AG04450 (cell line): Measurements from ENCODE around the gene KCNQ5. TPM values are rescaled to one million over a fixed set of nuclear protein-coding genes. Genes with fewer than 3 reads are reported as not detected.
"Not testable (repeated sequence)": the region's sequence is repeated elsewhere in the genome, so short reads cannot be mapped to it uniquely, and the experiment has no call there.

Experiments
- CTCF ChIA-PET: fragments of 300-600, 350-600 bp; formaldehyde crosslinking; extraction: SDS; loops from one replicate; lab custom pipeline; 2022; ENCODE audit warnings: antibody characterized with exemption, inconsistent platforms; lab: Charles Lee
- POLR2A ChIA-PET: fragments of 350-600 bp; formaldehyde crosslinking; extraction: SDS; loops from one replicate; lab custom pipeline; 2021; ENCODE audit warnings: antibody characterized with exemption, inconsistent platforms; lab: Yijun Ruan, JAX
- DNase-seq: peaks from one replicate; pipeline ENCODE4 v3.0.0-alpha.2; 2011; ENCODE audit warnings: low read depth, low spot score
- H3K27ac ChIP-seq: one replicate; pipeline ENCODE4 v1.5.1; 2012; ENCODE audit warnings: low read depth, low read length, control low read depth
- H3K27me3 ChIP-seq: one replicate; pipeline ENCODE4 v1.6.0; 2012; ENCODE audit warnings: low read length; ENCODE audit not compliant: control insufficient read depth, insufficient read depth
- H3K4me3 ChIP-seq: 2 replicates; pipeline ENCODE4 v1.5.1; 2011; ENCODE audit warnings: mild to moderate bottlenecking, low read depth, low read length, control low read depth
- H3K9me3 ChIP-seq: 2 replicates; pipeline ENCODE4 v1.5.1; 2012; ENCODE audit warnings: low read length; ENCODE audit not compliant: control insufficient read depth, insufficient read depth
- CTCF ChIP-seq: IDR thresholded peaks from 2 replicates; pipeline ENCODE4 v1.5.1; 2011; ENCODE audit warnings: low read depth, low read length, control low read depth, inconsistent platforms
- polyA plus RNA-seq: library from polyadenylated mRNA; depleted of rRNA; stranded (reverse); fragments of >200 nt; gene quantifications from 2 replicates; pipeline ENCODE4 v1.2.3, GENCODE V29; 2011

KCNQ5 gene
- polyA plus RNA-seq, 1 experiment = 0.52 TPM

- Histone ChIP-seq H3K9me3 (no peaks in the 10 kb centered on the region), H3K27ac (no peak overlapping the region), H3K27me3 (no peaks in the 10 kb centered on the region), H3K4me3 (no peak overlapping the region)
- TF ChIP-seq CTCF = no peak
- ChIA-PET CTCF (interaction anchor here (0.6 to 2.2 kb wide), 13 partner anchors 13 to 773 kb away, joined by 3 to 38 read pairs (median 3); no protein-coding TSS in a partner anchor), POLR2A (no interaction called here)
- no peak for DNase-seq
Measured at GRCh38 chr6:73182021-73182607, 560.2 kb downstream of the KCNQ5 start.

- H3K4me3 ChIP-seq, H3K9me3 ChIP-seq, H3K27ac ChIP-seq, H3K27me3 ChIP-seq, POLR2A ChIA-PET, DNase-seq: not testable (repeated sequence)
- CTCF ChIA-PET = interaction anchor here (0.7 kb wide), 1 partner anchor 573 kb away, joined by 6 read pairs; no protein-coding TSS in a partner anchor
Measured at GRCh38 chr6:73193302-73193701, 571.4 kb downstream of the KCNQ5 start.

- TF ChIP-seq CTCF = no peak
- no peak overlapping the region for H3K4me3 ChIP-seq
- no peak overlapping the region for H3K27ac ChIP-seq
- no peaks in the 10 kb centered on the region for H3K9me3 ChIP-seq
- POLR2A ChIA-PET = no interaction called here
- DNase-seq = no peak
- no peaks in the 10 kb centered on the region for H3K27me3 ChIP-seq
- CTCF ChIA-PET = no interaction called here
Measured at GRCh38 chr6:73194744-73195143, 572.9 kb downstream of the KCNQ5 start.

- DNase-seq = no peak
- CTCF ChIA-PET = no interaction called here
- Histone ChIP-seq H3K9me3 (no peaks in the 10 kb centered on the region), H3K27me3 (no peaks in the 10 kb centered on the region), H3K4me3 (no peak overlapping the region), H3K27ac (no peak overlapping the region)
- POLR2A ChIA-PET = no interaction called here
- no peak for TF ChIP-seq CTCF
Measured at GRCh38 chr6:73200247-73200646, 578.4 kb downstream of the KCNQ5 start.

- Histone ChIP-seq H3K27me3 (no peaks in the 10 kb centered on the region), H3K27ac (no peak overlapping the region), H3K4me3 (no peak overlapping the region), H3K9me3 (peaks cover under 1% of the 10 kb centered on the region; the same call in 1 of the 2 replicates)
- no peak for TF ChIP-seq CTCF
- DNase-seq = no peak
- POLR2A ChIA-PET = no interaction called here
- CTCF ChIA-PET = no interaction called here
Measured at GRCh38 chr6:73200735-73201134, 578.9 kb downstream of the KCNQ5 start.
